Suprapubic skin (tissue), 4 donors: ENCODE data around the gene DNLZ. TPM values are rescaled to one million over a fixed set of nuclear protein-coding genes. Genes with fewer than 3 reads are reported as not detected.

Source experiments
- DNase-seq, 2 donors: peaks; one replicate each; pipeline ENCODE4 v3.0.0-alpha.2; 2019; ENCODE audit warnings: low spot score in 2 of 2
- H3K27ac ChIP-seq: fragments of 200-600 bp; sonication (generic); one replicate; pipeline ENCODE4 v1.5.1; 2019
- H3K27me3 ChIP-seq: fragments of 200-600 bp; sonication (generic); one replicate; pipeline ENCODE4 v1.5.1; 2019
- H3K36me3 ChIP-seq: fragments of 200-600 bp; sonication (generic); one replicate; pipeline ENCODE4 v1.5.1; 2019
- H3K4me1 ChIP-seq: fragments of 200-600 bp; sonication (generic); one replicate; pipeline ENCODE4 v1.5.1; 2019
- H3K4me3 ChIP-seq: fragments of 200-600 bp; sonication (generic); one replicate; pipeline ENCODE4 v1.5.1; 2019; ENCODE audit warnings: mild to moderate bottlenecking
- H3K9me3 ChIP-seq: fragments of 200-600 bp; sonication (generic); one replicate; pipeline ENCODE4 v1.5.1; 2019
- EP300 ChIP-seq: sonication (generic); formaldehyde crosslinking; IDR thresholded peaks from one replicate; pipeline ENCODE4 v1.6.1; 2017; ENCODE audit warnings: antibody characterized with exemption
- POLR2A ChIP-seq, 2 donors: fragments of 450-650 bp; IDR thresholded peaks; one replicate each; pipeline ENCODE4 v1.6.1; 2017; ENCODE audit warnings: antibody characterized with exemption in 2 of 2, mild to moderate bottlenecking in 2 of 2, moderate library complexity in 2 of 2
- POLR2AphosphoS5 ChIP-seq, 3 donors: sonication (generic); formaldehyde crosslinking; IDR thresholded peaks; one replicate each; pipeline ENCODE4 v1.6.1; 2017; ENCODE audit warnings: antibody characterized with exemption in 3 of 3
- WGBS: methylation state at CpG from one replicate; pipeline ENCODE4 v1.1.5; 2018; 5-methylcytosine and 5-hydroxymethylcytosine counted together
- total RNA-seq, 4 donors: library from RNA; depleted of rRNA; stranded (reverse); fragments of >200 nt; gene quantifications; one replicate each; pipeline ENCODE4 v1.1.0, GENCODE V29; 2016
- TF ChIP-seq, protein P1 (sequence below), 2 donors: fragments of 200-600 bp in 1 of 2; fragments of 450-650 bp in 1 of 2; sonication (generic) in 1 of 2; IDR thresholded peaks; one replicate each; pipeline ENCODE4 v1.5.1; 2016 to 2019; ENCODE audit warnings: antibody characterized with exemption in 2 of 2, mild to moderate bottlenecking in 1 of 2, moderate library complexity in 1 of 2

DNLZ gene
- total RNA-seq, 4 donors from 2014 or later, result 11.3 to 46.4 (median 37.9) TPM

DNA sequence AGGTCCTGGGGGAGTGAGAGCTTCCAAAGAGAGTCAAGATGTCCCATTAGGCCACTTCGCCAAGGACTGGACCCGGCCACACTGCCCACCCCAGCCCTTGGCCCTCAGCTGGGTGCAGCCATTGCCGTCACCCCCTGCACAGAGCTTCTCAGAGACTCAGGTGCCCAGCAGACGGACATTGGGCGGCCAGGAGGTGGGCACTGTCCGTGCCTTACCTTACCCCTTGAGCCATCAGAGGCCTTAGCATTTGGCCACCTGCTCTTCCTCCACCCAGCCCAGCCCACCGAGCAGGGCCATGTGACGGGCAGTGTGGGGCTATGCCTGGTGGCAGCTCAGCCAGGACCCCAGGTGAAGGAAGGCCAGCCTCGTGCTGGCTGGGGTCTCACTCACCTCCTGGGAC is 3.3 kb upstream of the DNLZ start:
- Histone ChIP-seq H3K9me3 (no peaks in the 10 kb centered on the region), H3K4me1 (peaks cover 26% of the 10 kb centered on the region), H3K36me3 (no peaks in the 10 kb centered on the region), H3K27me3 (no peaks in the 10 kb centered on the region), H3K27ac (no peak overlapping the region), H3K4me3 (no peak overlapping the region)
- WGBS, result 100% methylated on average over 3 of the region's 9 CpGs
- no peak for DNase-seq
- no peak for TF ChIP-seq POLR2AphosphoS5 (IDR thresholded peaks at IDR 0.05)
- TF ChIP-seq EP300, result no peak
- TF ChIP-seq, protein P1, sequence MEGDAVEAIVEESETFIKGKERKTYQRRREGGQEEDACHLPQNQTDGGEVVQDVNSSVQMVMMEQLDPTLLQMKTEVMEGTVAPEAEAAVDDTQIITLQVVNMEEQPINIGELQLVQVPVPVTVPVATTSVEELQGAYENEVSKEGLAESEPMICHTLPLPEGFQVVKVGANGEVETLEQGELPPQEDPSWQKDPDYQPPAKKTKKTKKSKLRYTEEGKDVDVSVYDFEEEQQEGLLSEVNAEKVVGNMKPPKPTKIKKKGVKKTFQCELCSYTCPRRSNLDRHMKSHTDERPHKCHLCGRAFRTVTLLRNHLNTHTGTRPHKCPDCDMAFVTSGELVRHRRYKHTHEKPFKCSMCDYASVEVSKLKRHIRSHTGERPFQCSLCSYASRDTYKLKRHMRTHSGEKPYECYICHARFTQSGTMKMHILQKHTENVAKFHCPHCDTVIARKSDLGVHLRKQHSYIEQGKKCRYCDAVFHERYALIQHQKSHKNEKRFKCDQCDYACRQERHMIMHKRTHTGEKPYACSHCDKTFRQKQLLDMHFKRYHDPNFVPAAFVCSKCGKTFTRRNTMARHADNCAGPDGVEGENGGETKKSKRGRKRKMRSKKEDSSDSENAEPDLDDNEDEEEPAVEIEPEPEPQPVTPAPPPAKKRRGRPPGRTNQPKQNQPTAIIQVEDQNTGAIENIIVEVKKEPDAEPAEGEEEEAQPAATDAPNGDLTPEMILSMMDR (IDR thresholded peaks at IDR 0.05), result no peak
- no peak for TF ChIP-seq POLR2A (IDR thresholded peaks at IDR 0.05)

DNA sequence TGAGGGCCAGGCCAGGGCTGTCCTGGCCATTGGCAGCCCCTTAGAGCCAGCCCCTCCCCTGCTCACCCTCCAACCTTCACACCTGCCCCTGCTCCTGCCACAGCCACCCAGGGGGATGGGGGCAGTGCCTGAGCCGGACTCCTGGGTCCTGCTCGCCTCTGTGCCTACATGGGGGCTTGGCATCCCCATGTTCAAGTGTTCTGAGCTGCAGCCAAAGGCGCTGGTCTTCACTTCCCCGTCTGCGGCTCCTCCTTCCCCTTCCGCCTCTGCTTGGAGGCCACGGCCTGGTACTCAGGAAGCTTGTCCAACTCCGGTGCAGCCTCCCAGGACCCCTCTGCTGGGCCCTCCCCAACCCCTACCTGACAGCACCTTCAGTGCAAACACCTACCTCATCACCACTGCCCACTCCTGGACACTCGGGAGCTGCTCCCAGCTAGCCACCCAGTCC is 2.3 kb upstream of the DNLZ start:
- H3K27me3 ChIP-seq, result no peaks in the 10 kb centered on the region
- DNase-seq, result no peak
- no peaks in the 10 kb centered on the region for H3K36me3 ChIP-seq
- H3K9me3 ChIP-seq, result no peaks in the 10 kb centered on the region
- H3K4me3 ChIP-seq, result no peak overlapping the region
- no peak for TF ChIP-seq POLR2AphosphoS5 (IDR thresholded peaks at IDR 0.05)
- TF ChIP-seq, protein P1 (IDR thresholded peaks at IDR 0.05), result no peak
- TF ChIP-seq POLR2A (IDR thresholded peaks at IDR 0.05), result no peak
- no peak for TF ChIP-seq EP300
- no peak overlapping the region for H3K27ac ChIP-seq
- H3K4me1 ChIP-seq, result peaks cover 34% of the 10 kb centered on the region
- 63% methylated on average over 9 of the region's 9 CpGs for WGBS

DNA sequence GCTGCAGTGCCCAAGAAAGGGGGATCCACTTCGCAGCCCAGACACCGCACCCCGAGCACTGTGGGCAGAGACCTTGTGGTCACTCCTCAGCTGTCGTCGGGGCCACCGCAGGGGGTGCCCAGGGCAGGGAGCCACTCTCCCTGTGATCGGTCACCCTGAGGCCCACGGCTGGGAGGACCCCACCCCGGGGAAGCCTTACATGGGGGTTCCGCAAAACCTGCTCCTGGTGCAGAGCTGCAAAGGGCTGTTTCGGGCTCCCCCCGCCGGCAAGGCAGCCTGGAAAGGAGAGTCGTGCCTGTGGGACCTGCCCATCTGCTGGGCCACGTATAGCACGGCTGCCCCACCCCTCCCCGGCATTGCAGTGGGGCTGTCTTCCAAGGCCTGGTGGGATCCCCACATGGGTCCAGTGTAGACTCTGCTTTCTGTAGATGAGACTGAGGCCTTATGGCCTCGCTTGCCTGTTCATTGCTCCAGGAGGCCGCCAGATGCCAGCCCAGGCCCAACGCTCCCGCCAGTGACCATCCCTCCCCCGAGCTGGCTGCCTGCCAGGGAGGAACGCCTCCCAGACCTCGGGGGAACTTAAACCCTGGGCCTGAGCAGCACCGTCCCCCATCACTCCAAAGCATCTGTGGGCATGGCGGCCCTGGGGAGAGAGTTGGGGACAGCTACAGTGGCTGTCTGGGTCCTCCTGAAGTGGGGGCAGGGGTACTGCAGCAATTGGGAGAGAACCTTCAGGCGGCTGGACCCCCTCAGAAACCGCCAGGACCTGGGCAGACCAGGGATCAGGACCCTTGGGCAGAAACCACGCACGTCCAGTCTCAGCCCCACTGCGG is 1.6 kb upstream of the DNLZ start:
- TF ChIP-seq, protein P1 (IDR thresholded peaks at IDR 0.05), result no peak
- TF ChIP-seq POLR2AphosphoS5 (IDR thresholded peaks at IDR 0.05) (no peak), POLR2A (IDR thresholded peaks at IDR 0.05) (no peak), EP300 (no peak)
- DNase-seq, result no peak
- H3K4me1 ChIP-seq, result peaks cover 39% of the 10 kb centered on the region
- no peaks in the 10 kb centered on the region for H3K27me3 ChIP-seq
- no peak overlapping the region for H3K27ac ChIP-seq
- H3K4me3 ChIP-seq, result no peak overlapping the region
- no peaks in the 10 kb centered on the region for H3K9me3 ChIP-seq
- 96% methylated on average over 3 of the region's 31 CpGs for WGBS
- no peaks in the 10 kb centered on the region for H3K36me3 ChIP-seq

DNA sequence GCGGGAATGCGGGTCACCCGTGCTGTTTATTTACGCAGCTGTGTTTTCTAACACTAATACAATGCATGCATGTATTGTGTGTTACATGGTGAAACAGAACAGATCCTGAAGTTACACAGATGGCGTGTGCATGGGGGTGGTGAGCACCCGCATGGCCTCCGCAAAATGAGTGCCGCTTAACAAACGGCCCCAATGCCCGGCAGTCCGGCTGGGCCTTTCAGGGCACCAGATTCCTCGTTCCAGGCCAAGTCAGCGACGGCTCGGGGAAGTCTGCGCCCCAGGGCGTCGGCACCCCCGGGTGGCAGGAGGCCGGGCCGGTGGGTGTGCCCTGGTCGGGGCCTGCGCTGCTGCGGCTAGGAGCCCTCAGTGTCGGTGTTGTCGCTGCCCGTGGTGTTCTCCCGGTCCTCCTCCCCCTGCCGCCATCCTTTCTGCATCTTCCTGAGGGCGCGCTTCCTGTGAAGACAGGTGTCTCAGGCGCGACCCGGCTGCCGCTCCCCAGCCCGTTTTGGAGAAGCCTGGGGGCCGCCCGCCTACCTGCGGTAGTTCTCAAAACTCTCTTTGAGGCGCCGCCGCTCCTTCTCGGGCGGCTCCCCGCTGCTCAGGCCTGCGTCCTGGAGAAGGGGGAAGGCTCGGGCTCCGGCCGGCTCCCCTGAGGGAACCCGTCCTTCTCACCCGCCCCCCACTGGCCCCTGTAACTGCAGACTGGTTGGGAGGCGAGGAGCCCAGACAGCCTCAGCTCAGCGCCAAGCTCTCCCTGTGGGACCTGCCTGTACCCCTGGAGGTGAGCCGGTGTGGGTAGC is 605 bp upstream of the DNLZ start:
- no peak for DNase-seq
- no peaks in the 10 kb centered on the region for H3K27me3 ChIP-seq
- no peaks in the 10 kb centered on the region for H3K36me3 ChIP-seq
- H3K4me1 ChIP-seq, result peaks cover 39% of the 10 kb centered on the region
- 29% methylated on average over 38 of the region's 54 CpGs for WGBS
- no peak for TF ChIP-seq EP300
- no peak overlapping the region for H3K27ac ChIP-seq
- no peaks in the 10 kb centered on the region for H3K9me3 ChIP-seq
- H3K4me3 ChIP-seq, result peak overlapping the region; percentile 92

DNA sequence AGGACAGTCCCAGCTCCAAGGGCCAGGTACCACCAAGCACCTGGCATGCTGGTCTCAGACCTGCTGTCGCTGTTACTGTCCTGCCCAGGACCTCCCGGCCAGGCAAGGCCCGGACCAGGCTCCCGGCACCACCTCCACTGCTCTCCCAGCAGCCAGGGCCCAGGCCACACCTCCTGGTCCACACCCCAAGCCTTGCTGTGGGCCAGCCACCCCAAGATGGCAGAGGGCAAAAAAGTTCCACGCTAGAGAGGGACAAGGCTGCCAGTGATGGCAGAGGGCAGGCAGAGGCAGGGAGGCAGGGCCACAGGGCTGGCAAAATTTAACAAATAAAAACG is 1.1 kb downstream of the DNLZ start:
- TF ChIP-seq POLR2A (IDR thresholded peaks at IDR 0.05) (no peak), EP300 (no peak), POLR2AphosphoS5 (IDR thresholded peaks at IDR 0.05) (no peak)
- TF ChIP-seq, protein P1 (IDR thresholded peaks at IDR 0.05), result no peak
- H3K4me3 ChIP-seq, result no peak overlapping the region
- 68% methylated on average over 5 of the region's 6 CpGs for WGBS
- H3K27ac ChIP-seq, result no peak overlapping the region
- peaks cover 8% of the 10 kb centered on the region for H3K36me3 ChIP-seq
- no peaks in the 10 kb centered on the region for H3K9me3 ChIP-seq
- DNase-seq, result no peak
- peaks cover 39% of the 10 kb centered on the region for H3K4me1 ChIP-seq
- no peaks in the 10 kb centered on the region for H3K27me3 ChIP-seq
